Neural cell (in vitro differentiated cells): Measurements from ENCODE around the gene SEPTIN2. TPM values are rescaled to one million over a fixed set of nuclear protein-coding genes. Genes with fewer than 3 reads are reported as not detected.

Source experiments
- H2AFZ ChIP-seq: fragments of 200-600, 300-800 bp; sonication (generic), shearing (Covaris generic); 2 replicates; pipeline ENCODE4 v1.6.0; 2014; ENCODE audit warnings: low read depth, mild to moderate bottlenecking, antibody characterized with exemption, low read length, moderate library complexity
- H3F3A ChIP-seq: fragments of 200-600 bp; shearing (Covaris generic); 2 replicates; pipeline ENCODE4 v1.6.1; 2016; ENCODE audit warnings: mild to moderate bottlenecking, moderate library complexity, mixed read lengths, antibody characterized with exemption, low read length; ENCODE audit not compliant: insufficient read depth, poor library complexity, severe bottlenecking
- H3K27ac ChIP-seq: fragments of 200-600, 300-800 bp; sonication (generic), shearing (Covaris generic); 2 replicates; pipeline ENCODE4 v1.5.1; 2014; ENCODE audit warnings: mild to moderate bottlenecking, low read length, moderate library complexity
- H3K27me3 ChIP-seq: fragments of 300-800, 200-600 bp; sonication (generic), shearing (Covaris generic); 2 replicates; pipeline ENCODE4 v1.6.0; 2014; ENCODE audit warnings: mild to moderate bottlenecking, low read depth, low read length, moderate library complexity; ENCODE audit not compliant: insufficient read depth
- H3K36me3 ChIP-seq: fragments of 300-800, 200-600 bp; sonication (generic), shearing (Covaris generic); 2 replicates; pipeline ENCODE4 v1.5.1; 2014; ENCODE audit warnings: mild to moderate bottlenecking, antibody characterized with exemption, low read length, moderate library complexity; ENCODE audit not compliant: insufficient read depth
- H3K4me2 ChIP-seq: fragments of 300-800, 200-600 bp; sonication (generic), shearing (Covaris generic); 2 replicates; pipeline ENCODE4 v1.6.0; 2014; ENCODE audit warnings: mild to moderate bottlenecking, low read length
- H3K4me3 ChIP-seq: fragments of 300-800, 200-600 bp; sonication (generic), shearing (Covaris generic); 2 replicates; pipeline ENCODE4 v1.5.1; 2014; ENCODE audit warnings: mild to moderate bottlenecking, low read length, moderate library complexity
- H3K79me2 ChIP-seq: fragments of 200-600 bp; shearing (Covaris generic); replicated peaks from 2 replicates; pipeline ENCODE4 v1.6.0; 2014; ENCODE audit warnings: mild to moderate bottlenecking, low read length, moderate library complexity; ENCODE audit not compliant: insufficient read depth
- H3K9ac ChIP-seq: fragments of 300-800, 200-600 bp; sonication (generic), shearing (Covaris generic); 2 replicates; pipeline ENCODE4 v1.6.1; 2016; ENCODE audit warnings: mild to moderate bottlenecking, low read length, mixed read lengths
- H3K9me2 ChIP-seq: fragments of 200-600 bp; shearing (Covaris generic); 2 replicates; pipeline ENCODE4 v1.6.1; 2016; ENCODE audit warnings: mild to moderate bottlenecking, low read length, mixed read lengths; ENCODE audit not compliant: insufficient read depth
- H3K9me3 ChIP-seq: fragments of 200-600, 300-800 bp; sonication (generic), shearing (Covaris generic); 2 replicates; pipeline ENCODE4 v1.6.1; 2016; ENCODE audit warnings: mild to moderate bottlenecking, mixed run types, low read length, moderate library complexity, mixed read lengths
- H4K20me1 ChIP-seq: fragments of 200-600 bp; shearing (Covaris generic); 2 replicates; pipeline ENCODE4 v1.6.1; 2016; ENCODE audit warnings: mild to moderate bottlenecking, mixed run types; ENCODE audit not compliant: insufficient read depth
- CTCF ChIP-seq: fragments of 450-650 bp; IDR thresholded peaks from 2 replicates; pipeline ENCODE4 v1.5.1; 2014; ENCODE audit warnings: antibody characterized with exemption, mild to moderate bottlenecking, moderate library complexity; ENCODE audit not compliant: poor library complexity, severe bottlenecking
- EP300 ChIP-seq: fragments of 450-650 bp; conservative IDR thresholded peaks from 2 replicates; pipeline ENCODE4 v1.6.1; 2014; ENCODE audit warnings: antibody characterized with exemption, mild to moderate bottlenecking, moderate library complexity; ENCODE audit not compliant: poor library complexity, severe bottlenecking
- EZH2 ChIP-seq: fragments of 200-600, 300-800 bp; shearing (Covaris generic), sonication (generic); IDR thresholded peaks from 2 replicates; pipeline ENCODE4 v1.6.1; 2014; ENCODE audit warnings: antibody characterized with exemption, low read length, borderline replicate concordance, mild to moderate bottlenecking; ENCODE audit not compliant: insufficient read depth, poor library complexity, severe bottlenecking
- MXI1 ChIP-seq: fragments of 450-650 bp; conservative IDR thresholded peaks from 2 replicates; pipeline ENCODE4 v1.6.1; 2014; ENCODE audit warnings: antibody characterized with exemption, mild to moderate bottlenecking; ENCODE audit not compliant: poor library complexity, severe bottlenecking
- POLR2AphosphoS5 ChIP-seq: IDR thresholded peaks from 2 replicates; pipeline ENCODE4 v1.6.1; 2012
- RAD21 ChIP-seq: fragments of 450-650 bp; conservative IDR thresholded peaks from 2 replicates; pipeline ENCODE4 v1.6.1; 2014; ENCODE audit warnings: antibody characterized with exemption, mild to moderate bottlenecking, moderate library complexity
- REST ChIP-seq: IDR thresholded peaks from 2 replicates; pipeline ENCODE4 v1.6.1; 2012; ENCODE audit warnings: borderline replicate concordance
- SMC3 ChIP-seq: fragments of 450-650 bp; conservative IDR thresholded peaks from 2 replicates; pipeline ENCODE4 v1.6.1; 2014; ENCODE audit warnings: antibody characterized with exemption, mild to moderate bottlenecking, moderate library complexity; ENCODE audit not compliant: poor library complexity
- TAF1 ChIP-seq: IDR thresholded peaks from 2 replicates; pipeline ENCODE4 v1.6.1; 2012; ENCODE audit warnings: low read depth
- polyA minus RNA-seq: library from RNA; depleted of rRNA, polyadenylated mRNA; stranded (reverse); fragments of >200 nt; gene quantifications from 2 replicates; pipeline ENCODE4 v1.2.3, GENCODE V29; 2014
- polyA plus RNA-seq: library from polyadenylated mRNA; depleted of rRNA; stranded (reverse); fragments of >200 nt; gene quantifications from 2 replicates; pipeline ENCODE4 v1.2.3, GENCODE V29; 2014

SEPTIN2 gene
- polyA plus RNA-seq: 454 and 467 TPM in 2 replicates
- 310 and 355 TPM in 2 replicates for polyA minus RNA-seq

GRCh38 chr2:241315879-241316631, at the start of gene SEPTIN2:
TSS of gene SEPTIN2 (plus strand) at chr2:241315925. CDS start at chr2:241324233, 8,308 bp downstream.
- Histone ChIP-seq H3K9me3 (no peaks in the 10 kb centered on the region), H3F3A (no peaks in the 10 kb centered on the region), H3K9ac (peak within 1 kb of the TSS; percentile 94), H3K4me2 (peak within 1 kb of the TSS; percentile 91), H3K9me2 (no peaks in the 10 kb centered on the region), H3K79me2 (peaks cover 77% of the 10 kb centered on the region), H2AFZ (peak within 1 kb of the TSS; percentile 83), H3K27ac (peak within 1 kb of the TSS; percentile 96), H3K36me3 (no peaks in the 10 kb centered on the region), H4K20me1 (no peaks in the 10 kb centered on the region), H3K27me3 (no peaks in the 10 kb centered on the region), H3K4me3 (peak within 1 kb of the TSS; percentile 94)
- TF ChIP-seq POLR2AphosphoS5: peak; percentile 89
- TF ChIP-seq EP300: peak; percentile 55
- no peak for TF ChIP-seq CTCF
- TF ChIP-seq TAF1: no peak
- no peak for TF ChIP-seq EZH2
- TF ChIP-seq MXI1: peak; percentile 45
- peak; percentile 53 for TF ChIP-seq REST
- peak; percentile 26 for TF ChIP-seq RAD21
- TF ChIP-seq SMC3: peak; percentile 28

DNA sequence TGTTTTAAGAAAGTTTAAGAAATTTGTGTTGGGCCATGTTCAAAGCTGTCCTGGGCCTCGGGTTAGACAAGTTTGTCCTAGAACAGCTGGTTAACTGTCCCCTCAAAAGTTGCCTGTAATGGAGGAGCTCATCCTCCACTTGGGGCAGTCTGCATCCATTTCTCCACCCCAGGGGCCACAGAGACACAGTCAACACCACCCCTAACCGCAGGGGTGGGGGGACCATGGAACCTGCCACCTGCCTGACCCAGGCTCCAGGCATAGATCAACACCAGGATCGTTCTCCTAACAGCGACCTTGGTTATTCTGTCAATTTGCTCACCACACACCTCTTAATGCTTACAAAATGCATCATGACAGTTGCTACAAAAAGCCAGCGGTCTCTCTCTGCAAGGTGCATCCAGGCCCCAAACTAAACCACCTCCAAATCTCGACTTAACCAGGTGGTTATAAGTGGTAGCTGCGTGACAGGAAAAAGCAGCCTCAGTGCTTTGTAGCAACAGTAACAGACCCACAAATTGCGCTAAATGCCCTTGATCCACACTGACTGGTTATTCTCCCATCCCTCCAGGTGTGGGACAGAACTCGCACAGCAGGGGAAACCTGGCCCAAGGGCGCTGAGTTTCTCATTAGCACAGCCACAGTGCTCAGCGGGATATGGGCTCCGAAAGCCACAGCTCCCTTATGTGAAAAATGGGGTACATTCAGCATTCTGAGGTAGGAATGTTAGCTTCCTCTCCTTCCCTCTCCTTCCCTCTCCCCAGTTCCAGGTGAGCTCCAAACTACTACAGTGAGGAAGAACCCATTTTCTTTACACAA, 48.3 kb upstream of the SEPTIN2 start:
- Histone ChIP-seq H3K9ac (no peak overlapping the region), H2AFZ (no peak overlapping the region), H3K36me3 (no peaks in the 10 kb centered on the region), H3F3A (no peaks in the 10 kb centered on the region), H3K9me2 (no peaks in the 10 kb centered on the region), H3K9me3 (no peaks in the 10 kb centered on the region), H4K20me1 (no peaks in the 10 kb centered on the region), H3K4me2 (no peak overlapping the region), H3K4me3 (no peak overlapping the region), H3K27me3 (no peaks in the 10 kb centered on the region), H3K27ac (no peak overlapping the region), H3K79me2 (peaks cover 9% of the 10 kb centered on the region)
- TF ChIP-seq POLR2AphosphoS5 (no peak), MXI1 (no peak)
